K562 (cell line): Measurements from ENCODE around the gene KRTAP10-6. TPM values are rescaled to one million over a fixed set of nuclear protein-coding genes. Genes with fewer than 3 reads are reported as not detected.

Experiments used
- ELF4 ChIP-seq: fragments of 450-650 bp; formaldehyde crosslinking; IDR thresholded peaks from 2 replicates; pipeline ENCODE4 v1.4.0; 2022; ENCODE audit warnings: missing genetic modification characterization
- HMBOX1 ChIP-seq: sonication (generic); IDR thresholded peaks from 2 replicates; pipeline ENCODE4 v1.6.1; 2016
- KAT8 ChIP-seq: fragments of 450-650 bp; IDR thresholded peaks from 2 replicates; pipeline ENCODE4 v1.6.1; 2016; ENCODE audit warnings: low read depth, mild to moderate bottlenecking
- L3MBTL2 ChIP-seq: fragments of 450-650 bp; IDR thresholded peaks from 2 replicates; pipeline ENCODE4 v1.6.1; 2016; ENCODE audit warnings: mild to moderate bottlenecking, moderate library complexity
- MGA ChIP-seq: fragments of 450-650 bp; IDR thresholded peaks from 2 replicates; pipeline ENCODE4 v1.6.1; 2016; ENCODE audit warnings: mild to moderate bottlenecking, moderate library complexity
- POLR2H ChIP-seq: IDR thresholded peaks from 2 replicates; pipeline ENCODE4 v1.6.1; 2016; ENCODE audit warnings: missing genetic modification characterization, low read depth, mild to moderate bottlenecking, control low read depth, missing compliant biosample characterization, moderate library complexity
- USF1 ChIP-seq: sonication (generic); formaldehyde crosslinking; IDR thresholded peaks from 2 replicates; pipeline ENCODE4 v1.9.0; 2022; ENCODE audit warnings: mild to moderate bottlenecking, missing genetic modification reagents
- ZHX1 ChIP-seq: fragments of 150-350 bp; conservative IDR thresholded peaks from 2 replicates; pipeline ENCODE4 v1.6.1; 2014; ENCODE audit warnings: low read length
- ZKSCAN3 ChIP-seq: fragments of 250-450 bp; sonication (Bioruptor Pico); IDR thresholded peaks from 2 replicates; pipeline ENCODE4 v1.4.0; 2020
- polyA plus RNA-seq, 8 experiments: library from polyadenylated mRNA; depleted of rRNA in 4 of 8; stranded (reverse) in 5 of 8; unstranded in 3 of 8; fragments of >200 nt; fragmentation: Nextera tagmentation in 2 of 8; fragmentation: Illumina TruSeq in 1 of 8; extraction: Ambion mirVana in 2 of 8; extraction: Trizol in 1 of 8; gene quantifications; 2 replicates each; pipeline versions ENCODE4 v1.2.1 to v1.2.3, GENCODE V29; 2011 to 2014; ENCODE audit warnings: inconsistent platforms in 1 of 8, missing spikeins in 1 of 8
- total RNA-seq, 7 experiments: library from RNA; depleted of rRNA in 6 of 7; stranded (reverse); fragments of >200 nt in 6 of 7; fragmentation: Illumina TruSeq in 2 of 7; extraction: Trizol in 2 of 7; gene quantifications; 2 replicates each; pipeline versions ENCODE4 v1.2.1 to v1.2.3, GENCODE V29; 2011 to 2021; ENCODE audit warnings: low replicate concordance in 1 of 7

The KRTAP10-6 gene
- total and polyA plus RNA-seq, 9 of the 15 experiments (the other 6 are each of a cell fraction or from before 2014, with no cell fraction given) = not detected

GRCh38 chr21:44568667-44569556 is 23.4 kb downstream of the KRTAP10-6 start (continued):
- peak; percentile 90 for TF ChIP-seq MGA
- no peak for TF ChIP-seq KAT8
- TF ChIP-seq ELF4 (CRISPR knock-in tag) = no peak
- peak; percentile 97 for TF ChIP-seq L3MBTL2
- TF ChIP-seq ZKSCAN3 (CRISPR knock-in tag) = no peak
- no peak for TF ChIP-seq POLR2H (tag)
- TF ChIP-seq USF1 (CRISPR knock-in tag) = peak; percentile 67
- TF ChIP-seq HMBOX1 = no peak
- TF ChIP-seq ZHX1 = no peak
